Smooth muscle cell (in vitro differentiated cells): ENCODE results near the gene KLHL36. TPM values are rescaled to one million over a fixed set of nuclear protein-coding genes. Genes with fewer than 3 reads are reported as not detected.

Experiments
- DNase-seq: peaks from one replicate; lab custom pipeline; 2025; ENCODE audit not compliant: unreplicated experiment; lab: John Stamatoyannopoulos, UW
- H2AFZ ChIP-seq: fragments of 200-600 bp; sonication (generic); 2 replicates; pipeline ENCODE4 v1.6.0; 2016; ENCODE audit warnings: antibody characterized with exemption, low read depth, mild to moderate bottlenecking
- H3F3A ChIP-seq: fragments of 200-600 bp; sonication (generic); 2 replicates; pipeline ENCODE4 v1.6.0; 2017; ENCODE audit warnings: antibody characterized with exemption, low read depth
- H3K27ac ChIP-seq: fragments of 200-600 bp; sonication (generic); 2 replicates; pipeline ENCODE4 v1.5.1; 2016; ENCODE audit warnings: low read depth, mild to moderate bottlenecking
- H3K27me3 ChIP-seq: fragments of 200-600 bp; sonication (generic); 2 replicates; pipeline ENCODE4 v1.6.1; 2016; ENCODE audit warnings: low read depth, mild to moderate bottlenecking
- H3K36me3 ChIP-seq: fragments of 200-600 bp; sonication (generic); 2 replicates; pipeline ENCODE4 v1.5.1; 2016; ENCODE audit warnings: low read depth
- H3K4me1 ChIP-seq: fragments of 200-600 bp; sonication (generic); 2 replicates; pipeline ENCODE4 v1.5.1; 2016; ENCODE audit warnings: low read depth
- H3K4me2 ChIP-seq: fragments of 200-600 bp; sonication (generic); 2 replicates; pipeline ENCODE4 v1.6.0; 2016; ENCODE audit warnings: mild to moderate bottlenecking
- H3K4me3 ChIP-seq: fragments of 200-600 bp; sonication (generic); 2 replicates; pipeline ENCODE4 v1.5.1; 2016; ENCODE audit warnings: mild to moderate bottlenecking
- H3K79me2 ChIP-seq: fragments of 200-600 bp; sonication (generic); 2 replicates; pipeline ENCODE4 v1.6.0; 2016; ENCODE audit warnings: low read depth, mild to moderate bottlenecking
- H3K9ac ChIP-seq: fragments of 200-600 bp; sonication (generic); 2 replicates; pipeline ENCODE4 v1.6.0; 2016; ENCODE audit warnings: low read depth
- H3K9me3 ChIP-seq: fragments of 200-600 bp; sonication (generic); replicated peaks from 2 replicates; pipeline ENCODE4 v1.5.1; 2016; ENCODE audit warnings: low read depth
- H4K20me1 ChIP-seq: fragments of 200-600 bp; sonication (generic); 2 replicates; pipeline ENCODE4 v1.6.0; 2016; ENCODE audit warnings: low read depth
- WGBS: methylation state at CpG from one replicate; pipeline ENCODE4 v1.1.7; 2016; ENCODE audit warnings: low lambda C conversion rate; 5-methylcytosine and 5-hydroxymethylcytosine counted together
- polyA plus RNA-seq: library from polyadenylated mRNA; unstranded; fragments of >200 nt; fragmentation: Nextera tagmentation; extraction: Ambion mirVana; gene quantifications from 2 replicates; pipeline ENCODE4 v1.2.1, GENCODE V29; 2016
- total RNA-seq: library from RNA; depleted of rRNA; stranded (reverse); fragments of >200 nt; gene quantifications from 2 replicates; pipeline ENCODE4 v1.2.3, GENCODE V29; 2014
- TF ChIP-seq, protein P1 (sequence below): fragments of 200-600 bp; sonication (generic); IDR thresholded peaks from 2 replicates; pipeline ENCODE4 v1.5.1; 2017; ENCODE audit warnings: borderline replicate concordance, mild to moderate bottlenecking, antibody characterized with exemption; ENCODE audit not compliant: insufficient read depth, poor library complexity, severe bottlenecking

Gene KLHL36
- total and polyA plus RNA-seq, 2 experiments from 2014 or later = 18.0 to 35.4 TPM

DNA sequence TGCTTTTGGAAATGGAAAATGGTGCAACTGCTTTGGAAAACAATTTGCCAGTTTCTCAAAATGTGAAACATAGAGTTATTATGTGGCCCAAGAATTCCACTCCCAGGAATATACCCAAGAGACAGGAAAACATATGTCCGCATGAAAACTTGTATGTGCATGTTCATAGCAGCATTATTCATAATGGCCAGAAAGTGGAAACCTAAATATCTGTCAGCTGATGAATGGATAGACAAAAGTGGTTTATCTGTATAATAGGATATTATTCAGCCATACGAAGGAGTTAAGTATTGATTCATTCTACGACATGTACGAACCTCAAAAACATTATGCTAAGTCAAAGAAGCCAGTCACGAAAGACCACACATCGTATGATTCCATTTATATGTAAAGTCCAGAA lies 22.8 kb upstream of the KLHL36 start:
- Histone ChIP-seq H3K4me2 (no peak overlapping the region), H3K4me1 (no peaks in the 10 kb centered on the region), H4K20me1 (no peaks in the 10 kb centered on the region), H3K4me3 (no peak overlapping the region), H3K9ac (no peak overlapping the region), H3F3A (no peaks in the 10 kb centered on the region), H3K9me3 (no peaks in the 10 kb centered on the region), H2AFZ (no peak overlapping the region), H3K27ac (no peak overlapping the region), H3K36me3 (no peaks in the 10 kb centered on the region), H3K27me3 (no peaks in the 10 kb centered on the region), H3K79me2 (no peaks in the 10 kb centered on the region)
- no peak for DNase-seq
- 92% methylated on average over 6 of the region's 6 CpGs for WGBS
- TF ChIP-seq, protein P1, sequence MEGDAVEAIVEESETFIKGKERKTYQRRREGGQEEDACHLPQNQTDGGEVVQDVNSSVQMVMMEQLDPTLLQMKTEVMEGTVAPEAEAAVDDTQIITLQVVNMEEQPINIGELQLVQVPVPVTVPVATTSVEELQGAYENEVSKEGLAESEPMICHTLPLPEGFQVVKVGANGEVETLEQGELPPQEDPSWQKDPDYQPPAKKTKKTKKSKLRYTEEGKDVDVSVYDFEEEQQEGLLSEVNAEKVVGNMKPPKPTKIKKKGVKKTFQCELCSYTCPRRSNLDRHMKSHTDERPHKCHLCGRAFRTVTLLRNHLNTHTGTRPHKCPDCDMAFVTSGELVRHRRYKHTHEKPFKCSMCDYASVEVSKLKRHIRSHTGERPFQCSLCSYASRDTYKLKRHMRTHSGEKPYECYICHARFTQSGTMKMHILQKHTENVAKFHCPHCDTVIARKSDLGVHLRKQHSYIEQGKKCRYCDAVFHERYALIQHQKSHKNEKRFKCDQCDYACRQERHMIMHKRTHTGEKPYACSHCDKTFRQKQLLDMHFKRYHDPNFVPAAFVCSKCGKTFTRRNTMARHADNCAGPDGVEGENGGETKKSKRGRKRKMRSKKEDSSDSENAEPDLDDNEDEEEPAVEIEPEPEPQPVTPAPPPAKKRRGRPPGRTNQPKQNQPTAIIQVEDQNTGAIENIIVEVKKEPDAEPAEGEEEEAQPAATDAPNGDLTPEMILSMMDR = no peak

DNA sequence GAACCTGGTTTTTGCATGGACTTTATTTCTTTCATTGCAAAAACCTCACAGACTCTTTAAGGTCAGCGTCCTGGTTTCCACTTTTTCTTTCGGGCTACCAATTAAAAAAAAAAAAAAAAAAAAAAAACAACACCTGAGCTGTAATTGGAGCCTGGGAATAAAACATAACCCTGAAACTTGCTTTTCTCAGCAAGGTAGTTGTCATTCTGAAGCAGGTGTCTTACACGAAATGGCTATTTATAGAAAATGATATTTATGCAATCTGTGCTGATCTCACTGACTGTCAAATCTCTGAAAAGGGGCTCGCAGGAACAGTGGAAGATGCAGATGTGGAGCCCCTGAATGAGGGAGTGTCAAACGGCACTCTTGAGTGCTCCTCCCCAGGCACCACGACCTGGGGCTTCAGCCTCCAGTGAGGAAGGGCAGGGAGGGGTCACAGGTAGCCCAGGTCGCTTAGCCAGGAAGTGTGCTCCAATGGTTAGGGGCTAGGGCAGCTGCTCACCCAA lies 20.0 kb upstream of the KLHL36 start:
- TF ChIP-seq, protein P1 = no peak
- no peak overlapping the region for H3K4me3 ChIP-seq
- no peaks in the 10 kb centered on the region for H3F3A ChIP-seq
- H4K20me1 ChIP-seq = no peaks in the 10 kb centered on the region
- no peak overlapping the region for H3K9ac ChIP-seq
- no peak overlapping the region for H2AFZ ChIP-seq
- H3K9me3 ChIP-seq = no peaks in the 10 kb centered on the region
- H3K79me2 ChIP-seq = no peaks in the 10 kb centered on the region
- H3K4me1 ChIP-seq = no peaks in the 10 kb centered on the region
- 69% methylated on average over 7 of the region's 7 CpGs for WGBS
- H3K4me2 ChIP-seq = no peak overlapping the region
- H3K27me3 ChIP-seq = no peaks in the 10 kb centered on the region
- H3K36me3 ChIP-seq = no peaks in the 10 kb centered on the region
- H3K27ac ChIP-seq = no peak overlapping the region
- DNase-seq = no peak

DNA sequence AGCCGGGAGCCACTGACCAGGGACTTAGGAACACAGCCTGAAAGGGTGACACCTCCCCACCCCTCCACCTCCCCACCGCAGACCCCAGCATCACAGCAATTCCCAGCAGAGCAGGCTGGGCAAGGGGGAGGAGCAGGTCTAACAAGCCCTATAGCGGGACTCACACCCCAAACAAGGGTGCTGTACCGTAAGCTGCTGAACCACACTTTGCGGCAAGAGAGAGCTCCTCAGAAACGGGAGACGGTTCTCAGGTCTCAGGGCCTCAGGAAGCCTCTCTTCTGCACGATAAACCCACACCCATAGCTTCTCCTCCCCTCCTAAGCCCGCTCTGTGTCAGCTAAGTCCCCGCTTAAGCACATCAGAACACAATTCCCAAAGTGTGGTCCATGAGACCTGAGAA lies 18.7 kb upstream of the KLHL36 start:
- no peaks in the 10 kb centered on the region for H3K9me3 ChIP-seq
- no peaks in the 10 kb centered on the region for H3K79me2 ChIP-seq
- H3K27me3 ChIP-seq = no peaks in the 10 kb centered on the region
- no peaks in the 10 kb centered on the region for H4K20me1 ChIP-seq
- no peak overlapping the region for H3K9ac ChIP-seq
- no peak for DNase-seq
- H3K4me3 ChIP-seq = no peak overlapping the region
- TF ChIP-seq, protein P1 = no peak
- H3K4me1 ChIP-seq = no peaks in the 10 kb centered on the region
- no peak overlapping the region for H3K27ac ChIP-seq
- no peaks in the 10 kb centered on the region for H3F3A ChIP-seq
- H3K4me2 ChIP-seq = no peak overlapping the region
- H2AFZ ChIP-seq = no peak overlapping the region
- H3K36me3 ChIP-seq = no peaks in the 10 kb centered on the region
- WGBS = 87% methylated on average over 9 of the region's 10 CpGs

DNA sequence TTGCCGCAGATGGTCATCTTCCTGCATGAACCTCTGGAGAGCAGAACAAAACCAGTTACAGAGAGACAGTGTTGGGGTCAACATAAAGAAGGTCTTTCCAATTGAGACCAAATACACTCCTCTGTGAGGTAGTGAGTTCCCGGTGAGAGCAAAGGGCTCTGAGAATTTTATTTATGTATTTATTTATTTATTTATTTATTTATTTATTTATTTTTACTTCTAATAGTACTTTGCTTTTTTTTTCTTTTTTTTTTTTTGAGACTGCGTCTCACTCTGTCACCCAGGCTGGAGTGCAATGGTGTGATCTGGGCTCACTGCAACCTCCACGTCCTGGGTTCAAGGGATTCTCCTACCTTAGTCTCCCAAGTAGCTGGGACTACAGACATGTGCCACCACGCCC lies 18.3 kb upstream of the KLHL36 start:
- Histone ChIP-seq H3K27me3 (no peaks in the 10 kb centered on the region), H2AFZ (no peak overlapping the region), H3K79me2 (no peaks in the 10 kb centered on the region), H3K4me2 (no peak overlapping the region), H3K9me3 (no peaks in the 10 kb centered on the region), H3K4me1 (no peaks in the 10 kb centered on the region), H3K4me3 (no peak overlapping the region), H4K20me1 (no peaks in the 10 kb centered on the region), H3F3A (no peaks in the 10 kb centered on the region), H3K9ac (no peak overlapping the region), H3K36me3 (no peaks in the 10 kb centered on the region), H3K27ac (no peak overlapping the region)
- TF ChIP-seq, protein P1 = no peak
- 92% methylated on average over 4 of the region's 5 CpGs for WGBS
- no peak for DNase-seq
